Liver (tissue), 9 donors: ENCODE measurements around the gene CNTF. TPM values are rescaled to one million over a fixed set of nuclear protein-coding genes. Genes with fewer than 3 reads are reported as not detected.

Experiments
- DNase-seq: peaks from one replicate; pipeline ENCODE4 v3.0.0-alpha.2; 2017; ENCODE audit warnings: low spot score
- H3K27ac ChIP-seq, 2 donors: one replicate each; pipeline ENCODE4 v1.7.0; 2013; ENCODE audit warnings: inconsistent platforms in 2 of 2, low read length in 2 of 2, control low read depth in 1 of 2, low read depth in 1 of 2, mild to moderate bottlenecking in 1 of 2
- H3K27me3 ChIP-seq, 4 donors: one replicate each; pipeline versions ENCODE4 v1.6.1 to v1.7.0; 2013; ENCODE audit warnings: low read length in 3 of 4, inconsistent platforms in 1 of 4, mild to moderate bottlenecking in 1 of 4, moderate library complexity in 1 of 4; ENCODE audit not compliant: control insufficient read depth in 4 of 4, insufficient read depth in 4 of 4
- H3K36me3 ChIP-seq, 4 donors: one replicate each; pipeline versions ENCODE4 v1.6.1 to v1.7.0; 2013; ENCODE audit warnings: low read length in 3 of 4, mild to moderate bottlenecking in 3 of 4, low read depth in 1 of 4, moderate library complexity in 1 of 4; ENCODE audit not compliant: control insufficient read depth in 4 of 4, insufficient read depth in 3 of 4
- H3K4me1 ChIP-seq, 4 donors: one replicate each; pipeline versions ENCODE4 v1.6.1 to v1.7.0; 2013; ENCODE audit warnings: low read length in 3 of 4, mild to moderate bottlenecking in 3 of 4, moderate library complexity in 1 of 4; ENCODE audit not compliant: control insufficient read depth in 4 of 4, insufficient read depth in 4 of 4
- H3K4me3 ChIP-seq, 3 donors: one replicate each; pipeline versions ENCODE4 v1.6.1 to v1.7.0; 2013; ENCODE audit warnings: low read length in 3 of 3, control low read depth in 1 of 3, low read depth in 1 of 3, mild to moderate bottlenecking in 1 of 3
- H3K9ac ChIP-seq, 2 donors: one replicate each; pipeline ENCODE4 v1.7.0; 2013; ENCODE audit warnings: low read length in 2 of 2, mild to moderate bottlenecking in 2 of 2, moderate library complexity in 2 of 2, control low read depth in 1 of 2, low read depth in 1 of 2
- H3K9me3 ChIP-seq, 4 donors: one replicate each; pipeline versions ENCODE4 v1.6.1 to v1.7.0; 2013; ENCODE audit warnings: low read length in 3 of 4; ENCODE audit not compliant: control insufficient read depth in 4 of 4
- EGR1 ChIP-seq, 2 donors: IDR thresholded peaks; 2 replicates each; pipeline ENCODE4 v1.6.1; 2016 to 2018; ENCODE audit warnings: antibody characterized with exemption in 2 of 2, low read depth in 2 of 2
- FOXA1 ChIP-seq: IDR thresholded peaks from 2 replicates; pipeline ENCODE4 v1.6.1; 2016; ENCODE audit warnings: antibody characterized with exemption
- FOXA2 ChIP-seq: IDR thresholded peaks from 2 replicates; pipeline ENCODE4 v1.6.1; 2016; ENCODE audit warnings: antibody characterized with exemption
- GABPA ChIP-seq, 2 donors: IDR thresholded peaks in 1 of 2; conservative IDR thresholded peaks in 1 of 2; 2 replicates each; pipeline ENCODE4 v1.6.1; 2016; ENCODE audit warnings: antibody characterized with exemption in 2 of 2, mild to moderate bottlenecking in 1 of 2, moderate library complexity in 1 of 2
- HNF4A ChIP-seq, 2 donors: conservative IDR thresholded peaks; 2 replicates each; pipeline ENCODE4 v1.6.1; 2016; ENCODE audit warnings: antibody characterized with exemption in 2 of 2, mild to moderate bottlenecking in 2 of 2
- HNF4G ChIP-seq: IDR thresholded peaks from 2 replicates; pipeline ENCODE4 v1.6.1; 2016; ENCODE audit warnings: antibody characterized with exemption
- NR2F2 ChIP-seq: IDR thresholded peaks from 2 replicates; pipeline ENCODE4 v1.6.1; 2016; ENCODE audit warnings: antibody characterized with exemption
- RAD21 ChIP-seq, 2 donors: IDR thresholded peaks; 2 replicates each; pipeline ENCODE4 v1.6.1; 2016; ENCODE audit warnings: antibody characterized with exemption in 2 of 2, mild to moderate bottlenecking in 2 of 2
- RXRA ChIP-seq, 2 donors: IDR thresholded peaks; 2 replicates each; pipeline ENCODE4 v1.6.1; 2017 to 2018; ENCODE audit warnings: antibody characterized with exemption in 2 of 2, mild to moderate bottlenecking in 1 of 2
- TAF1 ChIP-seq: conservative IDR thresholded peaks from 2 replicates; pipeline ENCODE4 v1.6.1; 2016; ENCODE audit warnings: antibody characterized with exemption, mild to moderate bottlenecking
- YY1 ChIP-seq: IDR thresholded peaks from 2 replicates; pipeline ENCODE4 v1.6.1; 2016; ENCODE audit warnings: antibody characterized with exemption, mild to moderate bottlenecking
- WGBS: extraction: QIAGEN DNeasy Blood & Tissue Kit; methylation state at CpG from one replicate; pipeline ENCODE4 v1.1.7; 2013; 5-methylcytosine and 5-hydroxymethylcytosine counted together
- polyA plus RNA-seq, 2 donors: library from polyadenylated mRNA; stranded (reverse) in 1 of 2; unstranded in 1 of 2; fragments of 200-250 nt in 1 of 2; fragments of >200 nt in 1 of 2; fragmentation: Nextera tagmentation in 1 of 2; extraction: Ambion mirVana in 1 of 2; gene quantifications; one replicate each; pipeline versions ENCODE4 v1.2.1 to v1.2.3, GENCODE V29; 2013 to 2015
- total RNA-seq, 2 donors: library from RNA; depleted of rRNA; stranded (reverse); fragments of >200 nt; gene quantifications; one replicate each; pipeline ENCODE4 v1.2.3, GENCODE V29; 2014
- TF ChIP-seq, protein P1 (sequence below): IDR thresholded peaks from 2 replicates; pipeline ENCODE4 v1.6.1; 2016; ENCODE audit warnings: antibody characterized with exemption, mild to moderate bottlenecking
- TF ChIP-seq, protein P2 (sequence below): IDR thresholded peaks from 2 replicates; pipeline ENCODE4 v1.6.1; 2016; ENCODE audit warnings: antibody characterized with exemption
- TF ChIP-seq, protein P3 (sequence below): IDR thresholded peaks from 2 replicates; pipeline ENCODE4 v1.6.1; 2016; ENCODE audit warnings: antibody characterized with exemption
- TF ChIP-seq, protein P4 (sequence below): IDR thresholded peaks from 2 replicates; pipeline ENCODE4 v1.6.1; 2016; ENCODE audit warnings: antibody characterized with exemption
- TF ChIP-seq, protein P5 (sequence below): fragments of 150-350 bp; IDR thresholded peaks from 2 replicates; pipeline ENCODE4 v1.5.1; 2017; ENCODE audit warnings: improper control_type of control experiment, low read depth, low read length; ENCODE audit not compliant: missing input control
- donor health status: healthy.
- donor health status: healthy.
- donor health status: healthy.
- donor health status: healthy.
- donor health status: healthy.

The CNTF gene
- total and polyA plus RNA-seq, 4 donors: 0.18 to 3.8 (median 0.66) TPM

DNA sequence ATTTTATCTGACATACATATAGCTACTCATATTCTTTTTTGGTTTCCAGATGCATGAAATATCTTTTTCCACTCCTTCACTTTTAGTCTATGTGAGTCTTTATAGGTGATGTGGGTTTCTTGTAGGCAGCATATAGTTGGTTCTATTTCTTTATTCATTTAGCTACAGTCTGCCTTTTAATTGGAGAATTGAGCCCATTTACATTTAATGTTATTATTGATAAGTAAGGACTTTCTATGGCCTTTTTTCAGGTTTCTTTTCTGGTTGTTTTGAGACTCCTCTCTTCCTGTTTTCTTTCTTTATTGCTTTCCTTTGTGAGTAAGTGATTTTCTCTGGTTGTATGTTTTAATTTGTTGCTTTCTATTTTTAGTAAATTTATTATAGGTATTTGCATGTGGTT, 27.2 kb downstream of the CNTF start:
- TF ChIP-seq GABPA (IDR thresholded peaks at IDR 0.05 in 1 of 2, conservative IDR thresholded peaks at IDR 0.05 in 1 of 2): no peak
- TF ChIP-seq YY1: no peak
- no peak for TF ChIP-seq HNF4G
- no peak for TF ChIP-seq NR2F2
- no peak for TF ChIP-seq RAD21 (IDR thresholded peaks at IDR 0.05)
- TF ChIP-seq EGR1 (IDR thresholded peaks at IDR 0.05; ENCODE audit: low read depth in 2 of 2): no peak
- H3K4me3 ChIP-seq: no peak overlapping the region
- H3K27me3 ChIP-seq: no peaks in the 10 kb centered on the region
- no peaks in the 10 kb centered on the region for H3K9me3 ChIP-seq
- H3K9ac ChIP-seq: no peak overlapping the region
- H3K27ac ChIP-seq: no peak overlapping the region
- peaks cover 0 to 6% (median 4%) of the 10 kb centered on the region in 4 donors for H3K4me1 ChIP-seq
- DNase-seq: no peak
- H3K36me3 ChIP-seq: no peaks in the 10 kb centered on the region

DNA sequence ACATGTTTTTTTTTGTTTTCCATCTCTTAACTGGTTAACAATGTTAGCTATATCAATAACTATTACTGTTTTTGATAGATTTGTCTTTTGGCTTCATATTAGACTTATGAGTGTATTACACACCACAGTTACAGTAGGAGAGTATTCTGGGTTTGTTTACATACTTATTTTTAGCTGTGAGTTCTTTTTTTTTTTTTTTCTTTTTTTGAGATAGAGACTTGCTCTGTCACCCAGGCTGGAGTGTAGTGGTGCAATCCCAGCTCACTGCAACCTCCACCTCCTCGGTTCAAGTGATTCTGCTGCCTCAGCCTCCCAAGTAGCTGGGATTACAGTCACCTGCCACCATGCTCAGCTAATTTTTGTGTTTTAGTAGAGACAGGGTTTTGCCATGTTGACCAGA, 28.0 kb downstream of the CNTF start:
- Histone ChIP-seq H3K9me3 (no peaks in the 10 kb centered on the region), H3K9ac (no peak overlapping the region), H3K4me3 (no peak overlapping the region), H3K27ac (no peak overlapping the region), H3K27me3 (no peaks in the 10 kb centered on the region), H3K36me3 (no peaks in the 10 kb centered on the region), H3K4me1 (peaks cover 2 to 6% (median 4%) of the 10 kb centered on the region in 4 donors)
- no peak for DNase-seq
- TF ChIP-seq TAF1: no peak
- TF ChIP-seq YY1: no peak
- TF ChIP-seq, protein P1, sequence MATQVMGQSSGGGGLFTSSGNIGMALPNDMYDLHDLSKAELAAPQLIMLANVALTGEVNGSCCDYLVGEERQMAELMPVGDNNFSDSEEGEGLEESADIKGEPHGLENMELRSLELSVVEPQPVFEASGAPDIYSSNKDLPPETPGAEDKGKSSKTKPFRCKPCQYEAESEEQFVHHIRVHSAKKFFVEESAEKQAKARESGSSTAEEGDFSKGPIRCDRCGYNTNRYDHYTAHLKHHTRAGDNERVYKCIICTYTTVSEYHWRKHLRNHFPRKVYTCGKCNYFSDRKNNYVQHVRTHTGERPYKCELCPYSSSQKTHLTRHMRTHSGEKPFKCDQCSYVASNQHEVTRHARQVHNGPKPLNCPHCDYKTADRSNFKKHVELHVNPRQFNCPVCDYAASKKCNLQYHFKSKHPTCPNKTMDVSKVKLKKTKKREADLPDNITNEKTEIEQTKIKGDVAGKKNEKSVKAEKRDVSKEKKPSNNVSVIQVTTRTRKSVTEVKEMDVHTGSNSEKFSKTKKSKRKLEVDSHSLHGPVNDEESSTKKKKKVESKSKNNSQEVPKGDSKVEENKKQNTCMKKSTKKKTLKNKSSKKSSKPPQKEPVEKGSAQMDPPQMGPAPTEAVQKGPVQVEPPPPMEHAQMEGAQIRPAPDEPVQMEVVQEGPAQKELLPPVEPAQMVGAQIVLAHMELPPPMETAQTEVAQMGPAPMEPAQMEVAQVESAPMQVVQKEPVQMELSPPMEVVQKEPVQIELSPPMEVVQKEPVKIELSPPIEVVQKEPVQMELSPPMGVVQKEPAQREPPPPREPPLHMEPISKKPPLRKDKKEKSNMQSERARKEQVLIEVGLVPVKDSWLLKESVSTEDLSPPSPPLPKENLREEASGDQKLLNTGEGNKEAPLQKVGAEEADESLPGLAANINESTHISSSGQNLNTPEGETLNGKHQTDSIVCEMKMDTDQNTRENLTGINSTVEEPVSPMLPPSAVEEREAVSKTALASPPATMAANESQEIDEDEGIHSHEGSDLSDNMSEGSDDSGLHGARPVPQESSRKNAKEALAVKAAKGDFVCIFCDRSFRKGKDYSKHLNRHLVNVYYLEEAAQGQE: no peak
- 78% methylated on average over 1 of the region's 1 CpG for WGBS

DNA sequence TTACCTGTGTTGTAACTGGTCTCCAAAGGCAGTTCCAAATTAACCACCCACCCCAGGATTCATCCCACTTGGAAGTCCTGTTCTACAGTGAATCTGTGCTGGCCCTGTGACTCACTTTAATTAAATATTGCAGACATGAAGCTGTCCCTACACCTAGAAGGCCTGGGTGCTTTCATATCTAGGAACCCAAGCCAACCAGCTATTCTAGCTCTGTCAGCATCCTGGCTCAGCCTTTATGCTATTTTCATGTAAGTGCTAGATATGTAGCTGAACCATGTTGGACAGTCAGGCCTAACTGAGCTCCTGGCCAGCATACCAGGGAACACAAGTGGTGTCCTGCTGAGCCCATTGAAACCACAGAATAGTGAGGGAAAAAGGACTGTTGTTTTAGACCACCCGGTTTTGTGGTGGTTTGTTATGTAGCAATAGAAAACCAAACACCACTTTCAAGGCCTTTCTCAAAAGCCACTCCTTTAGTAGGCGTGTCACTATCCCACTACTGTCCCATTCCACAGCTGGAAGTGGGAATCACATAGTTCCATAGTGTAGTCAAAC, 30.3 kb downstream of the CNTF start:
- 72% methylated on average over 2 of the region's 2 CpGs for WGBS
- Histone ChIP-seq H3K9ac (no peak overlapping the region), H3K4me1 (peaks cover 2 to 6% (median 4%) of the 10 kb centered on the region in 4 donors), H3K27ac (no peak overlapping the region), H3K27me3 (no peaks in the 10 kb centered on the region), H3K4me3 (no peak overlapping the region), H3K36me3 (no peaks in the 10 kb centered on the region), H3K9me3 (no peaks in the 10 kb centered on the region)
- no peak for DNase-seq
- TF ChIP-seq RAD21 (IDR thresholded peaks at IDR 0.05) (no peak), TAF1 (no peak), HNF4G (no peak), FOXA1 (no peak), NR2F2 (no peak), GABPA (IDR thresholded peaks at IDR 0.05 in 1 of 2, conservative IDR thresholded peaks at IDR 0.05 in 1 of 2) (no peak), RXRA (IDR thresholded peaks at IDR 0.05) (no peak), YY1 (no peak), FOXA2 (no peak), HNF4A (conservative IDR thresholded peaks at IDR 0.05) (no peak)
- TF ChIP-seq, protein P2, sequence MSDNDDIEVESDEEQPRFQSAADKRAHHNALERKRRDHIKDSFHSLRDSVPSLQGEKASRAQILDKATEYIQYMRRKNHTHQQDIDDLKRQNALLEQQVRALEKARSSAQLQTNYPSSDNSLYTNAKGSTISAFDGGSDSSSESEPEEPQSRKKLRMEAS: no peak
- TF ChIP-seq, protein P3, sequence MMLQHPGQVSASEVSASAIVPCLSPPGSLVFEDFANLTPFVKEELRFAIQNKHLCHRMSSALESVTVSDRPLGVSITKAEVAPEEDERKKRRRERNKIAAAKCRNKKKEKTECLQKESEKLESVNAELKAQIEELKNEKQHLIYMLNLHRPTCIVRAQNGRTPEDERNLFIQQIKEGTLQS: no peak
- TF ChIP-seq, protein P1: no peak
- TF ChIP-seq, protein P4, sequence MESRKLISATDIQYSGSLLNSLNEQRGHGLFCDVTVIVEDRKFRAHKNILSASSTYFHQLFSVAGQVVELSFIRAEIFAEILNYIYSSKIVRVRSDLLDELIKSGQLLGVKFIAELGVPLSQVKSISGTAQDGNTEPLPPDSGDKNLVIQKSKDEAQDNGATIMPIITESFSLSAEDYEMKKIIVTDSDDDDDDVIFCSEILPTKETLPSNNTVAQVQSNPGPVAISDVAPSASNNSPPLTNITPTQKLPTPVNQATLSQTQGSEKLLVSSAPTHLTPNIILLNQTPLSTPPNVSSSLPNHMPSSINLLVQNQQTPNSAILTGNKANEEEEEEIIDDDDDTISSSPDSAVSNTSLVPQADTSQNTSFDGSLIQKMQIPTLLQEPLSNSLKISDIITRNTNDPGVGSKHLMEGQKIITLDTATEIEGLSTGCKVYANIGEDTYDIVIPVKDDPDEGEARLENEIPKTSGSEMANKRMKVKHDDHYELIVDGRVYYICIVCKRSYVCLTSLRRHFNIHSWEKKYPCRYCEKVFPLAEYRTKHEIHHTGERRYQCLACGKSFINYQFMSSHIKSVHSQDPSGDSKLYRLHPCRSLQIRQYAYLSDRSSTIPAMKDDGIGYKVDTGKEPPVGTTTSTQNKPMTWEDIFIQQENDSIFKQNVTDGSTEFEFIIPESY: no peak
- TF ChIP-seq, protein P5, sequence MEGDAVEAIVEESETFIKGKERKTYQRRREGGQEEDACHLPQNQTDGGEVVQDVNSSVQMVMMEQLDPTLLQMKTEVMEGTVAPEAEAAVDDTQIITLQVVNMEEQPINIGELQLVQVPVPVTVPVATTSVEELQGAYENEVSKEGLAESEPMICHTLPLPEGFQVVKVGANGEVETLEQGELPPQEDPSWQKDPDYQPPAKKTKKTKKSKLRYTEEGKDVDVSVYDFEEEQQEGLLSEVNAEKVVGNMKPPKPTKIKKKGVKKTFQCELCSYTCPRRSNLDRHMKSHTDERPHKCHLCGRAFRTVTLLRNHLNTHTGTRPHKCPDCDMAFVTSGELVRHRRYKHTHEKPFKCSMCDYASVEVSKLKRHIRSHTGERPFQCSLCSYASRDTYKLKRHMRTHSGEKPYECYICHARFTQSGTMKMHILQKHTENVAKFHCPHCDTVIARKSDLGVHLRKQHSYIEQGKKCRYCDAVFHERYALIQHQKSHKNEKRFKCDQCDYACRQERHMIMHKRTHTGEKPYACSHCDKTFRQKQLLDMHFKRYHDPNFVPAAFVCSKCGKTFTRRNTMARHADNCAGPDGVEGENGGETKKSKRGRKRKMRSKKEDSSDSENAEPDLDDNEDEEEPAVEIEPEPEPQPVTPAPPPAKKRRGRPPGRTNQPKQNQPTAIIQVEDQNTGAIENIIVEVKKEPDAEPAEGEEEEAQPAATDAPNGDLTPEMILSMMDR: no peak
